GM12878 (cell line): Measurements from ENCODE around the gene PEF1. TPM values are rescaled to one million over a fixed set of nuclear protein-coding genes. Genes with fewer than 3 reads are reported as not detected.

Experiments used
- ATAC-seq: fragments of 200-7000 bp; cut with Tn5 transposase; 3 replicates; pipeline ENCODE4 v1.9.1; 2020; ENCODE audit warnings: mild to moderate bottlenecking, moderate library complexity
- BruUV-seq: library from RNA; stranded (reverse); fragments of 400-500 nt; replicated peaks from 2 replicates; lab custom pipeline; 2021; lab: Mats Ljungman, UMichigan
- CTCF ChIA-PET: fragments of 300-600 bp; sonication (Branson Sonifier 250); formaldehyde crosslinking; extraction: SDS; loops from one replicate; lab custom pipeline; 2021; ENCODE audit warnings: inconsistent platforms; lab: Yijun Ruan, JAX
- POLR2A ChIA-PET: fragments of 350-600 bp; formaldehyde crosslinking; extraction: SDS; loops from one replicate; lab custom pipeline; 2021; ENCODE audit warnings: inconsistent platforms; lab: Charles Lee
- RAD21 ChIA-PET: fragments of 300-600 bp; sonication (Branson Sonifier 250); formaldehyde crosslinking; loops from one replicate; lab custom pipeline; 2023; ENCODE audit warnings: antibody characterized with exemption; ENCODE audit not compliant: unreplicated experiment; lab: Charles Lee
- SMC1A ChIA-PET: fragments of 300-600 bp; sonication (Branson Sonifier 250); formaldehyde crosslinking; loops from one replicate; lab custom pipeline; 2023; ENCODE audit not compliant: unreplicated experiment, uncharacterized antibody; lab: Charles Lee
- DNase-seq: peaks from one replicate; pipeline ENCODE4 v3.0.0-alpha.2; 2011; ENCODE audit warnings: low read depth, low spot score
- FAIRE-seq: peaks from 3 replicates; lab custom pipeline; 2011; peaks lifted over from hg19 to GRCh38; lab: Jason Lieb, UNC
- H2AFZ ChIP-seq: 2 replicates; pipeline ENCODE4 v1.6.0; 2011; ENCODE audit warnings: low read depth, low read length, control low read depth; ENCODE audit not compliant: control insufficient read depth
- H3K27ac ChIP-seq: 2 replicates; pipeline ENCODE4 v1.5.1; 2011; ENCODE audit warnings: control low read depth; ENCODE audit not compliant: control insufficient read depth, insufficient read depth
- H3K27me3 ChIP-seq, 2 experiments: replicated peaks in 1 of 2; 2 replicates each; pipeline versions ENCODE4 v1.6.0 to v1.6.1; 2011; ENCODE audit warnings: low read length in 1 of 2; ENCODE audit not compliant: control insufficient read depth in 2 of 2, insufficient read depth in 2 of 2
- H3K36me3 ChIP-seq, 2 experiments: 2 replicates each; pipeline ENCODE4 v1.5.1; 2011; ENCODE audit warnings: low read length in 1 of 2; ENCODE audit not compliant: control insufficient read depth in 2 of 2, insufficient read depth in 2 of 2
- H3K4me1 ChIP-seq: 2 replicates; pipeline ENCODE4 v1.6.1; 2011; ENCODE audit warnings: mild to moderate bottlenecking, low read length, moderate library complexity, mixed read lengths; ENCODE audit not compliant: control insufficient read depth, insufficient read depth
- H3K4me2 ChIP-seq: 2 replicates; pipeline ENCODE4 v1.6.0; 2011; ENCODE audit warnings: control low read depth; ENCODE audit not compliant: control insufficient read depth, insufficient read depth
- H3K4me3 ChIP-seq: fragments of 200-600 bp; sonication (generic); 2 replicates; pipeline ENCODE4 v1.5.1; 2016
- H3K79me2 ChIP-seq: 2 replicates; pipeline ENCODE4 v1.6.0; 2011; ENCODE audit warnings: low read length; ENCODE audit not compliant: control insufficient read depth, insufficient read depth
- H3K9ac ChIP-seq: 2 replicates; pipeline ENCODE4 v1.8.0; 2011; ENCODE audit warnings: low read length, control low read depth, mixed read lengths; ENCODE audit not compliant: control insufficient read depth, insufficient read depth
- H3K9me3 ChIP-seq: replicated peaks from 3 replicates; pipeline ENCODE4 v1.5.1; 2011; ENCODE audit warnings: mild to moderate bottlenecking, low read length; ENCODE audit not compliant: control insufficient read depth, insufficient read depth
- H4K20me1 ChIP-seq: 2 replicates; pipeline ENCODE4 v1.6.0; 2011; ENCODE audit not compliant: control insufficient read depth, insufficient read depth
- CHD4 ChIP-seq: fragments of 200-600 bp; sonication (generic); IDR thresholded peaks from 2 replicates; pipeline ENCODE4 v1.6.1; 2016; ENCODE audit warnings: mild to moderate bottlenecking
- POU2F2 ChIP-seq: IDR thresholded peaks from 3 replicates; pipeline ENCODE4 v1.6.1; 2011; ENCODE audit warnings: low read depth, mild to moderate bottlenecking, low read length, borderline replicate concordance
- WGBS: methylation state at CpG from one replicate; pipeline ENCODE4 v1.1.6; 2016; ENCODE audit warnings: low lambda C conversion rate; ENCODE audit not compliant: insufficient replicate concordance, insufficient coverage; ENCODE audit errors: missing lambda C conversion rate; 5-methylcytosine and 5-hydroxymethylcytosine counted together
- in situ Hi-C: fragments of 300-500 bp; cut with MboI; formaldehyde crosslinking; loops from 9 replicates; pipeline ENCODE4 v1.14.3; 2018; ENCODE audit warnings: mixed read lengths
- intact Hi-C: fragments of 100-400 bp; cut with micrococcal nuclease; formaldehyde crosslinking; loops from one replicate; pipeline ENCODE4 v1.14.2; 2022; ENCODE audit not compliant: unreplicated experiment
- polyA plus RNA-seq, 11 experiments: library from polyadenylated mRNA; depleted of rRNA in 4 of 11; unstranded in 6 of 11; stranded (reverse) in 5 of 11; fragments of >200 nt; fragmentation: Nextera tagmentation in 4 of 11; fragmentation: Illumina TruSeq in 1 of 11; extraction: Ambion mirVana in 4 of 11; extraction: Trizol in 1 of 11; gene quantifications; 1 replicate in 1 of 11; 2 replicates in 10 of 11; pipeline versions ENCODE4 v1.2.1 to v1.2.3, GENCODE V29; 2011 to 2016; ENCODE audit warnings: inconsistent platforms in 2 of 11, missing spikeins in 2 of 11, low read depth in 1 of 11
- total RNA-seq, 4 experiments: library from RNA; depleted of rRNA in 3 of 4; stranded (reverse); fragments of >200 nt in 3 of 4; fragmentation: Illumina TruSeq in 1 of 4; extraction: Trizol in 1 of 4; gene quantifications; 2 replicates each; pipeline versions ENCODE4 v1.2.1 to v1.2.3, GENCODE V29; 2013 to 2021
- TF ChIP-seq, protein P1 (sequence below): fragments of 150-350 bp; IDR thresholded peaks from 2 replicates; pipeline ENCODE4 v1.6.1; 2016; ENCODE audit warnings: low read depth, low read length

PEF1 gene
- total and polyA plus RNA-seq, 10 of the 15 experiments (the other 5 are each of a cell fraction or from before 2014, with no cell fraction given): 27.1 to 107 (median 79.0) TPM

- TF ChIP-seq, protein P1, sequence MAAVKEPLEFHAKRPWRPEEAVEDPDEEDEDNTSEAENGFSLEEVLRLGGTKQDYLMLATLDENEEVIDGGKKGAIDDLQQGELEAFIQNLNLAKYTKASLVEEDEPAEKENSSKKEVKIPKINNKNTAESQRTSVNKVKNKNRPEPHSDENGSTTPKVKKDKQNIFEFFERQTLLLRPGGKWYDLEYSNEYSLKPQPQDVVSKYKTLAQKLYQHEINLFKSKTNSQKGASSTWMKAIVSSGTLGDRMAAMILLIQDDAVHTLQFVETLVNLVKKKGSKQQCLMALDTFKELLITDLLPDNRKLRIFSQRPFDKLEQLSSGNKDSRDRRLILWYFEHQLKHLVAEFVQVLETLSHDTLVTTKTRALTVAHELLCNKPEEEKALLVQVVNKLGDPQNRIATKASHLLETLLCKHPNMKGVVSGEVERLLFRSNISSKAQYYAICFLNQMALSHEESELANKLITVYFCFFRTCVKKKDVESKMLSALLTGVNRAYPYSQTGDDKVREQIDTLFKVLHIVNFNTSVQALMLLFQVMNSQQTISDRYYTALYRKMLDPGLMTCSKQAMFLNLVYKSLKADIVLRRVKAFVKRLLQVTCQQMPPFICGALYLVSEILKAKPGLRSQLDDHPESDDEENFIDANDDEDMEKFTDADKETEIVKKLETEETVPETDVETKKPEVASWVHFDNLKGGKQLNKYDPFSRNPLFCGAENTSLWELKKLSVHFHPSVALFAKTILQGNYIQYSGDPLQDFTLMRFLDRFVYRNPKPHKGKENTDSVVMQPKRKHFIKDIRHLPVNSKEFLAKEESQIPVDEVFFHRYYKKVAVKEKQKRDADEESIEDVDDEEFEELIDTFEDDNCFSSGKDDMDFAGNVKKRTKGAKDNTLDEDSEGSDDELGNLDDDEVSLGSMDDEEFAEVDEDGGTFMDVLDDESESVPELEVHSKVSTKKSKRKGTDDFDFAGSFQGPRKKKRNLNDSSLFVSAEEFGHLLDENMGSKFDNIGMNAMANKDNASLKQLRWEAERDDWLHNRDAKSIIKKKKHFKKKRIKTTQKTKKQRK: no peak
- no peak for TF ChIP-seq POU2F2
Measured at GRCh38 chr1:31609514-31610118, 35.1 kb downstream of the PEF1 start (continued).

GRCh38 chr1:31607360-31607759 is 37.3 kb downstream of the PEF1 start:
- no peak overlapping the region for H3K9ac ChIP-seq
- no TSS peak for BruUV-seq
- no peaks in the 10 kb centered on the region for H3K36me3 ChIP-seq
- FAIRE-seq (no peak), ATAC-seq (no peak), DNase-seq (no peak)
- H3K79me2 ChIP-seq: no peaks in the 10 kb centered on the region
- intact Hi-C loops: no loop called here
- no peak overlapping the region for H3K4me2 ChIP-seq
- H2AFZ ChIP-seq: no peak overlapping the region
- CTCF ChIA-PET: interaction anchor here (0.7 to 4.4 kb wide), 7 partner anchors 9 to 212 kb away, joined by 3 to 22 read pairs (median 4); no protein-coding TSS in a partner anchor
- WGBS: 90% methylated on average over 5 of the region's 5 CpGs
- H4K20me1 ChIP-seq: no peaks in the 10 kb centered on the region
- H3K27ac ChIP-seq: no peak overlapping the region
- RAD21 ChIA-PET: no interaction called here
- in situ Hi-C loops: no loop called here
- H3K9me3 ChIP-seq: peaks cover 3% of the 10 kb centered on the region; the same call in 2 of the 3 replicates
- no peak for TF ChIP-seq CHD4
- POLR2A ChIA-PET: interaction anchor here (0.6 kb wide), 2 partner anchors 8 to 44 kb away, joined by 3 to 4 read pairs; no protein-coding TSS in a partner anchor
- SMC1A ChIA-PET: interaction anchor here (0.8 to 1.2 kb wide), 4 partner anchors 11 to 53 kb away, joined by 3 to 7 read pairs (median 4); partner anchors contain the start of gene PEF1
- H3K4me3 ChIP-seq: no peak overlapping the region
- H3K4me1 ChIP-seq: peaks cover 11% of the 10 kb centered on the region
- H3K27me3 ChIP-seq: no peaks in the 10 kb centered on the region
